22Rv1 (cell line): ENCODE results near the gene ESR1.

Source experiments
- H3K27ac ChIP-seq: fragments of 450-650 bp; 2 replicates; pipeline ENCODE4 v1.5.1; 2017
- ZFX ChIP-seq: fragments of 450-650 bp; IDR thresholded peaks from 2 replicates; pipeline ENCODE4 v1.6.1; 2017; ENCODE audit warnings: antibody characterized with exemption, borderline replicate concordance
- TF ChIP-seq, protein P1 (sequence below): fragments of 450-650 bp; IDR thresholded peaks from 2 replicates; pipeline ENCODE4 v1.5.1; 2017; ENCODE audit warnings: mild to moderate bottlenecking

ESR1 gene

DNA sequence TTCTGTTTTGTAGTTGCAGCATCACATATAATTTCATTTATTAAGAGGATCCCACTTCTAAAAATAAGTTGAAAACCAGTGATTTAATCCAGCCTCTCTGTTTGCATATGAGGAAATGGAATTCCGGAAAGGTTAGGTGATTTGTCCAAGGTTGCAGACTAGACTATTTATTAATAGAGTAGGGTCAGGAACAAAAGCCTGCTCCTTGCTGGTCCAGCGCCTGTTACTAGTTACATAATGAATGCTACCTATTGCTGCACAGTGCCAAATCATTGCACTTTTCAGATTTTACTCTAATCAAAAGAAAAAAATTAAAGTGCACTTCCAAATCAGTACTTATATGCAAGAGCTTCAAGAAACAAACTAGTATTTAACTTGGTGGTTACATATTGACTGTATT is 238.6 kb downstream of the ESR1 start:
- TF ChIP-seq, protein P1, sequence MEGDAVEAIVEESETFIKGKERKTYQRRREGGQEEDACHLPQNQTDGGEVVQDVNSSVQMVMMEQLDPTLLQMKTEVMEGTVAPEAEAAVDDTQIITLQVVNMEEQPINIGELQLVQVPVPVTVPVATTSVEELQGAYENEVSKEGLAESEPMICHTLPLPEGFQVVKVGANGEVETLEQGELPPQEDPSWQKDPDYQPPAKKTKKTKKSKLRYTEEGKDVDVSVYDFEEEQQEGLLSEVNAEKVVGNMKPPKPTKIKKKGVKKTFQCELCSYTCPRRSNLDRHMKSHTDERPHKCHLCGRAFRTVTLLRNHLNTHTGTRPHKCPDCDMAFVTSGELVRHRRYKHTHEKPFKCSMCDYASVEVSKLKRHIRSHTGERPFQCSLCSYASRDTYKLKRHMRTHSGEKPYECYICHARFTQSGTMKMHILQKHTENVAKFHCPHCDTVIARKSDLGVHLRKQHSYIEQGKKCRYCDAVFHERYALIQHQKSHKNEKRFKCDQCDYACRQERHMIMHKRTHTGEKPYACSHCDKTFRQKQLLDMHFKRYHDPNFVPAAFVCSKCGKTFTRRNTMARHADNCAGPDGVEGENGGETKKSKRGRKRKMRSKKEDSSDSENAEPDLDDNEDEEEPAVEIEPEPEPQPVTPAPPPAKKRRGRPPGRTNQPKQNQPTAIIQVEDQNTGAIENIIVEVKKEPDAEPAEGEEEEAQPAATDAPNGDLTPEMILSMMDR: no peak
- TF ChIP-seq ZFX: no peak
- H3K27ac ChIP-seq: no peak overlapping the region

DNA sequence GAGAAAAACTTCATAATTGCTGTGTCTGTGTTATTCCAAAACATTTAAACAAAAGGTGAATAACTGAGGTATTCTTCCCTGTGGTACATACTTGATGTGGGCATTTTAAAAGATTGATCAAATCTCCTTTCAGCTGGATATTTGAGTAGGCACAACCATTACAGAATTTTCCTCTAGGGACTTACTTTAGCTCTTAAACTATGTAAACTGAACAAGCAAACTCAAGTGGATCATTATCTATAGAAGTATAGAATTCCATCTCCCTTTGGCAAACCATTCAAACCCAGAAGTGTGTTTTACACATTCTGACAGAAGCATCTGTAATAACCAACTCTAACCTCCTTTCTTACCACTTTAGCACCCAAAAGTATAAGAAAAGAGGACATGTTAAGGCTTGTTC is 241.4 kb downstream of the ESR1 start:
- TF ChIP-seq, protein P1: no peak
- TF ChIP-seq ZFX: no peak

DNA sequence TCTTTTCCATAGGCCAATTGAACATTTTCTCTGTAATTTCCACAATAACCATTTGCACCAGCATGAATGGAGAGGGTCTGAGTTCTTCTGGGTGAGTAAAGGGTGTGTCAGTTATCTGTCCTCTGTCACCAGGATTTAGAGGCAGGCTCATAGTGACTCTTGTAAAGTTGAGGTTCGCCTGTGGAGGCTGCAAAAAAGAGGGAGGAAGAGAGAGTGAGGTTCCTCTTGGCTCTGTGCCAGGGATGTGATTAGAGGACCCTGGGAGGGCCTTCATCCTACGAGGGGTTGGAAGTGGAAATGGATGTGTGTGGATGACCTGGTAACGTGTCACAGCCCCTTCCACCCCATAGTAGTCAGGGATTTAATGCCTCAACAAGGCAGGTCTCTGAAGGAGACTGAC is 242.0 kb downstream of the ESR1 start:
- H3K27ac ChIP-seq: no peak overlapping the region

More for the DNA sequence above, 241.4 kb downstream of the ESR1 start:
- no peak overlapping the region for H3K27ac ChIP-seq

DNA sequence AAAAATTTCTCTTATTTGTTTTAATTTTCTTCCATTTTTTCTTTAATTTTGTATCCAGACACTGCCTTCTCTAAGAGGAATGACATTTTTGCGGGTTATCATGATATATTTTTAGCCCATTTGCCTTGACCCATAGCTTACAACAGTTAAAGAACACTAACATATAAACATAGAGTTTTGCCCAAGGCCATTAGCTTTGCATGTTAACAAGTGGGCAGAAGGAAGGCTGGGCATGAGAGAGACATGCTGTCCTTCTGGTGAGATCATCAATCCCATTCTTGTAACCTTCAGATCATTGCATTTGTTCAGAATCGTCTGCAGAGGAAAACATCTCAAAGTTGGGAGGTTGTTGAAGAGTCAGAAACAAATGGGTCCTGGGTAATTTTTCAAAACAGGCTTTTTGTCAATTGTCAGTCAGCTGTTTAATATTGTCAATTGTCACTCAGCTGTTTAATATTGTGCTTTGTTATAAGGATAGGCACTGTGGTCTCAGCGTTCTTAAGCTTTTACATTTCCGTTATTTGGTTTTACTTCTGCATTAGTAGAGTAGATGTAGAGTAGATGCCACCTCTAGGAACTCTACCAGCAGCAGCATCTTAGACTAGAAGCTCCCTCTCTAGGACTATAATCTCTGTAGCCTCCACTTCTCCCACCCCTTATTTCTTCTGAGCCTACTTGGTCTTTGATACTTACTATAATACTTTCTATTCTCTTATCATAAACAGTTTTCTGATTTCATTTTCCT is 243.1 kb downstream of the ESR1 start:
- no peak overlapping the region for H3K27ac ChIP-seq
- no peak for TF ChIP-seq ZFX
- TF ChIP-seq, protein P1: no peak

More for the DNA sequence above, 242.0 kb downstream of the ESR1 start:
- TF ChIP-seq, protein P1: no peak
- TF ChIP-seq ZFX: no peak

DNA sequence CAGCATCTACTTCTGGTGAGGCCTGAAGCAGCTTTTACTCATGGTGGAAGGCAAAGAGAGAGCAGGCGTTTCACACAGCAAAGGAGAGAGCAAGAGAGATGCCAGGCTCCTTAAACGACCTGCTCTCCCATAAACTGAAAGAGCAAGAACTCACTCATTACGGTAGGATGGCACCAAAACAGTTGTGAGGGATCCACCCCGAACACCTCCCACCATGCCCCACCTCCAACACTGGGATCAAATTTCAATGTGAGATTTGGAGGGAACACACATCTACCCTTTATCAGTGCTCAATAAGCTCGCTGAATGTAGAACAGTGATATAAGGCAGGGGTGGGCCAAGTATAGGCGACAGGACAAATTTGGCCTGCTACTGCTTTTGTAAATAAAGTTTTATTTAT is 244.6 kb downstream of the ESR1 start:
- TF ChIP-seq ZFX: no peak
- TF ChIP-seq, protein P1: no peak
- H3K27ac ChIP-seq: no peak overlapping the region

DNA sequence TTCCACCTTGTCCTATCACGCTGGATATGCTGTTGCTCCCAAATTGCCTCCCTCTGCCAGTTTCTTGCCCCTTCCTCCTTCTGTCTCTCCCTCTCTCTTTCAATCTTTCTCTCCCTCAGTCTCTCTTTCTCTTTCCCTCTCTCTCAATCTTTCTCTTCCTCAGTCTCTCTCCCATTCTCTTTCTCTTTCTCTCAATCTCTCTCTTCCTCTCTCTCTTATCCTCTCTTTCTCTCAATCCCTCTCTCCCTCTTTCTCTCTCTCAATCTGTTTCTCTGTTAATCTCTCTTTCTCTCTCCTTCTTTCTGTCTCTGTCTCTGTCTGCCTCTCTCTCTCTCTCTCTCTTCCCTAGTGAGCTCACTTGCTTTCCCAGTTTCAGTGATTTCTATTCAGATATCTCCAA is 245.8 kb downstream of the ESR1 start:
- TF ChIP-seq, protein P1: no peak
- TF ChIP-seq ZFX: no peak
- no peak overlapping the region for H3K27ac ChIP-seq

DNA sequence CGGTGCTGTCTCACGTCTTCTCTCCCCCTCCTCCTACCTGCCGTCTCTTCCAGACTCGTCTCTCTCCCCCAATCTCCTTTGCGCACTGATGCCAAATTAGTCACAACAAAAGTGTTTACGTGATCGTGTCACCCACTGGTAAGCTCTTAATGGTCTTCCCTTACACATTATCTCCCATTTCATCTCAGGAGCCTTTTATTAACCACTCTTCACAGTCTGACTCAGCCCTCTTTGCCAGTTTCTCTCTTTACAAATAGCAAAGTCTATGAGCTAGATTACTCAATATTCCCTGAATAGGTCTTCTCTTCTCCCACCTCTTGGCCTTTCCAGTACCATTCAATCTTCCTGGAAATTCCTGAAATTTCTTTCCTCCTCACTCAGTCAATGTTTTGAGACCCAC is 247.0 kb downstream of the ESR1 start:
- TF ChIP-seq, protein P1: no peak
- TF ChIP-seq ZFX: no peak
- H3K27ac ChIP-seq: no peak overlapping the region
